NCI-H2081 (cell line): ENCODE measurements around the gene ARHGEF26.

Experiments
- DNase-seq, 2 experiments: peaks; one replicate each; lab custom pipeline; 2025; lab: John Stamatoyannopoulos, UW

The ARHGEF26 gene

GRCh38 chr3:154119951-154120350, 1.2 kb upstream of the ARHGEF26 start:
- DNase-seq, result no peak

GRCh38 chr3:154121701-154122551, 736 bp downstream of the ARHGEF26 start:
- peak; percentile 45 to 66 for DNase-seq

GRCh38 chr3:154122552-154122911, 1.3 kb downstream of the ARHGEF26 start:
- no peak for DNase-seq

- no peak for DNase-seq
Measured at GRCh38 chr3:154122912-154123559, 1.8 kb downstream of the ARHGEF26 start.

GRCh38 chr3:154123906-154124305, 2.7 kb downstream of the ARHGEF26 start:
- DNase-seq, result no peak

GRCh38 chr3:154125378-154126030, 4.3 kb downstream of the ARHGEF26 start:
- no peak for DNase-seq

- DNase-seq, result no peak
Measured at GRCh38 chr3:154126651-154127050, 5.5 kb downstream of the ARHGEF26 start.

- DNase-seq, result no peak
Measured at GRCh38 chr3:154129625-154130024, 8.4 kb downstream of the ARHGEF26 start.

GRCh38 chr3:154130540-154130939, 9.3 kb downstream of the ARHGEF26 start:
- no peak for DNase-seq

- DNase-seq, result peak in 1 of 2 experiments; percentile 16
Measured at GRCh38 chr3:154131830-154132229, 10.6 kb downstream of the ARHGEF26 start.

GRCh38 chr3:154132777-154133375, 11.7 kb downstream of the ARHGEF26 start:
- peak; percentile 26 to 35 for DNase-seq

GRCh38 chr3:154135511-154136173, 14.5 kb downstream of the ARHGEF26 start:
- DNase-seq, result no peak

GRCh38 chr3:154137036-154137435, 15.8 kb downstream of the ARHGEF26 start:
- DNase-seq, result no peak

- no peak for DNase-seq
Measured at GRCh38 chr3:154139996-154140436, 18.8 kb downstream of the ARHGEF26 start.

- no peak for DNase-seq
Measured at GRCh38 chr3:154142608-154143007, 21.4 kb downstream of the ARHGEF26 start.

- DNase-seq, result no peak
Measured at GRCh38 chr3:154143873-154144272, 22.7 kb downstream of the ARHGEF26 start.

- no peak for DNase-seq
Measured at GRCh38 chr3:154144825-154145465, 23.8 kb downstream of the ARHGEF26 start.

- no peak for DNase-seq
Measured at GRCh38 chr3:154148541-154148940, 27.4 kb downstream of the ARHGEF26 start.

- DNase-seq, result no peak
Measured at GRCh38 chr3:154149286-154149685, 28.1 kb downstream of the ARHGEF26 start.

GRCh38 chr3:154151969-154152368, 30.8 kb downstream of the ARHGEF26 start:
- no peak for DNase-seq

- no peak for DNase-seq
Measured at GRCh38 chr3:154152741-154153140, 31.6 kb downstream of the ARHGEF26 start.
